Activated T-helper 1 cell treated with anti-CD3 and anti-CD28 coated beads, Interleukin-2, amount 50 U/mL, for 16 hours (primary cell): Measurements from ENCODE around the gene AGRN.
A peak's percentile ranks its signal among the peaks of the same experiment; 100 is the strongest.
"Not testable (repeated sequence)": the region's sequence is repeated elsewhere in the genome, so short reads cannot be mapped to it uniquely, and the experiment has no call there.

Experiments used
- DNase-seq, 2 donors: peaks; one replicate each; pipeline ENCODE4 v3.0.0-alpha.2; 2020; ENCODE audit warnings: low read depth in 1 of 2, low spot score in 1 of 2

The AGRN gene

DNA sequence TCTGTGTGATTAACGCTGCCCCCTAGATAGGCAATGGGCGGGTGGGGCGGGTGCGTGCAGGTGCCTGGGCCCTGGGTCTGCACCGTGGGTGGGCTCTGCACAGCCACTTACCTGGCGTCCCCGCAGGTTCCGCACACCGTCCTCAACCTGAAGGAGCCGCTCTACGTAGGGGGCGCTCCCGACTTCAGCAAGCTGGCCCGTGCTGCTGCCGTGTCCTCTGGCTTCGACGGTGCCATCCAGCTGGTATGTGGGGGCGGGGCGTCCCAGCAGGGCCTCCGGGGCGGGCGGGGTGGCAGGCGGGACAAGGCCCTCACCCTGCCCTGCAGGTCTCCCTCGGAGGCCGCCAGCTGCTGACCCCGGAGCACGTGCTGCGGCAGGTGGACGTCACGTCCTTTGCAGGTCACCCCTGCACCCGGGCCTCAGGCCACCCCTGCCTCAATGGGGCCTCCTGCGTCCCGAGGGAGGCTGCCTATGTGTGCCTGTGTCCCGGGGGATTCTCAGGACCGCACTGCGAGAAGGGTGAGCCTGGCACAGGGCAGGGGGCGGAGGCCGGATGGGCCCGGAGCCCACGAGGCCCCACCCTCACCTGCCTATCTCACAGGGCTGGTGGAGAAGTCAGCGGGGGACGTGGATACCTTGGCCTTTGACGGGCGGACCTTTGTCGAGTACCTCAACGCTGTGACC is 31.3 kb downstream of the AGRN start:
- no peak for DNase-seq

DNA sequence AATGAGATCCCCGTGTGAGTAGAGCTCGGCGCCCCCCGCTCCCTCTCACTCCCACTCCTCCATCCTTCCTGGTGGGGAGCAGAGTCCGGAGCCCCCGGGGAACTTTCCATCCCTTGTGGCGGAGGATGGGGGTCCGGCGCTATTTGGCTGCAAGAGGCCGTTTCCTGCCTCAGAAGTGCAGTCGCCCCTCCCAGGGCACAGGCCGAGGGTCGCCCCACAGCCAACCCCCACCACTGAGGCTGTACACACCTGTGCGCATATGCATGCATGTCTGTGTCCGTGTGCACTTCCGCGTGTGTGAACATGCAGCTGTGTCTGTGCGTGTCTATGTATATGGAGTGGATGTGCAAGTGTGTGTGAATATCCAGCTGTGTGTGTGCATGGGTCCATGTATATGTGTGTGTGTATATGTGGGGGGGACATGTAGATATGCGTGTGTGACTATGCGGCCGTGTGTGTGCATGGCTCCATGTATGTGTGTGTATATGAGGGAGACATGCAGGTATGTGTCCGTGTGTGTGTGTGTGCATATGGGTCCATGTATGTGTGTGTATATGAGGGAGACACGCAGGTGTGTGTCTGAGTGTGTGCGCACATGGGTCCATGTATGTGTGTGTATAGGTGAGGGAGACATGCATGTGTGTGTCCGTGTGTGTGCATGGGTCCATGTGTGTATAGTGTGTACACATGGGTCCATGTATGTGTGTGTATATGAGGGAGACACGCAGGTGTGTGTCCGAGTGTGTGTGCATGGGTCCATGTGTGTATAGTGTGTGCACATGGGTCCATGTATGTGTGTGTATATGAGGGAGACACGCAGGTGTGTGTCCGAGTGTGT is 32.3 kb downstream of the AGRN start:
- no peak for DNase-seq

DNA sequence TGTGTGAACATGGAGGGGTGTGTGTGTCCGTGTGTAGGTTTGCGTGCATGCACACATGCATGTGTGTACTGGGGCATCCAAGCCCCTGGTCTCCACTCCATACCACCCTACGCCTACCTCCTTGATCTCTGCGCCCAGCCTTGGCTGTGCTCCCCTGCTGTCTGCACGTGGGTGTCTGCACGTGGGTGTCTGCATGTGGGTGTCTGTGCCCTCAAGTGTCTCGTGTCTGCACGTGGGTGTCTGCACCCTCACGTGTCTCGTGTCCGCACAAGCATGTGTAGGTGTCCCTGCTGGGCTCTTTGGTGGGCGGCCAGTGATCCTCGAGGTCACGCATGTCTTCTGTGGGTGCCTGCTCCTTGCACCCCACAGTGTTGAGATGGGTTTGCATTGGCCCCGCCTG is 33.1 kb downstream of the AGRN start:
- no peak for DNase-seq

DNA sequence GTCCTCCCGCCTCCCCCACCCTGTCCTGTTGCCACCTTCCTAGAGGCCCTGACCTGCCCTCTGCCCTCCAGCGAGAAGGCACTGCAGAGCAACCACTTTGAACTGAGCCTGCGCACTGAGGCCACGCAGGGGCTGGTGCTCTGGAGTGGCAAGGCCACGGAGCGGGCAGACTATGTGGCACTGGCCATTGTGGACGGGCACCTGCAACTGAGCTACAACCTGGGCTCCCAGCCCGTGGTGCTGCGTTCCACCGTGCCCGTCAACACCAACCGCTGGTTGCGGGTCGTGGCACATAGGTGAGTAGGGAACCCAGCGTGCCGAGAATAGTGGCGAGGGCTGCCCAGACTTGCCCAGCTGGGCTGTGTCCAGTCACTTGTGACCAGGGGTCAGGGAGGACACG is 33.8 kb downstream of the AGRN start:
- no peak for DNase-seq

DNA sequence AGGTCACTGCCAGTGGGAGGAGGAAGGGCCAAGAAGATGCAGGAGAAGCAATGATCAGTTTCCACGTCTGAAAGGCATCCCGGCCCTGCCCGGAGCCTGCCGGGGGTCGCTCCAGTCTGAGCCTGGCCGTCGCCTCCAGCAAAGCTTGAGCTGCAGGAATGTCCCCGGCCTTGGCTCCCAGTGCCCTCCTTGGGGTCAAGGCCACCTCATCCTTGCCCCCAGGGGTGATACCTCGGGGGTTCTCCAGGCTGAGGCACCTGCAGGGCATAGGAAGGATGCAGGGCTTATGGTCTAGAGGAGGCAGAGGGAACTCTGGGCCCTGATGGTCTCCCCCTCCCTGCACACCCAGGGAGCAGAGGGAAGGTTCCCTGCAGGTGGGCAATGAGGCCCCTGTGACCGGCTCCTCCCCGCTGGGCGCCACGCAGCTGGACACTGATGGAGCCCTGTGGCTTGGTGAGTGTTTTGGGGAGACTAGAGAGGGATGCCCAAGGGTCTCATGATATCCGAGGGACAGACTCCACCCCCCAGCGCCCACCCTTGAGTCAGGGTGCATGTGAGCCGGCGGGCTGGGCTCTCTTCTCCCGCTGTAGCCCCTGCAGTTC is 34.3 kb downstream of the AGRN start:
- DNase-seq = no peak

DNA sequence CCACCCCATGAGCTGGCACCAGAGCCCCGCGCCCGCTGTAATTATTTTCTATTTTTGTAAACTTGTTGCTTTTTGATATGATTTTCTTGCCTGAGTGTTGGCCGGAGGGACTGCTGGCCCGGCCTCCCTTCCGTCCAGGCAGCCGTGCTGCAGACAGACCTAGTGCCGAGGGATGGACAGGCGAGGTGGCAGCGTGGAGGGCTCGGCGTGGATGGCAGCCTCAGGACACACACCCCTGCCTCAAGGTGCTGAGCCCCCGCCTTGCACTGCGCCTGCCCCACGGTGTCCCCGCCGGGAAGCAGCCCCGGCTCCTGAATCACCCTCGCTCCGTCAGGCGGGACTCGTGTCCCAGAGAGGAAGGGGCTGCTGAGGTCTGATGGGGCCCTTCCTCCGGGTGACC is 35.1 kb downstream of the AGRN start:
- no peak for DNase-seq

DNA sequence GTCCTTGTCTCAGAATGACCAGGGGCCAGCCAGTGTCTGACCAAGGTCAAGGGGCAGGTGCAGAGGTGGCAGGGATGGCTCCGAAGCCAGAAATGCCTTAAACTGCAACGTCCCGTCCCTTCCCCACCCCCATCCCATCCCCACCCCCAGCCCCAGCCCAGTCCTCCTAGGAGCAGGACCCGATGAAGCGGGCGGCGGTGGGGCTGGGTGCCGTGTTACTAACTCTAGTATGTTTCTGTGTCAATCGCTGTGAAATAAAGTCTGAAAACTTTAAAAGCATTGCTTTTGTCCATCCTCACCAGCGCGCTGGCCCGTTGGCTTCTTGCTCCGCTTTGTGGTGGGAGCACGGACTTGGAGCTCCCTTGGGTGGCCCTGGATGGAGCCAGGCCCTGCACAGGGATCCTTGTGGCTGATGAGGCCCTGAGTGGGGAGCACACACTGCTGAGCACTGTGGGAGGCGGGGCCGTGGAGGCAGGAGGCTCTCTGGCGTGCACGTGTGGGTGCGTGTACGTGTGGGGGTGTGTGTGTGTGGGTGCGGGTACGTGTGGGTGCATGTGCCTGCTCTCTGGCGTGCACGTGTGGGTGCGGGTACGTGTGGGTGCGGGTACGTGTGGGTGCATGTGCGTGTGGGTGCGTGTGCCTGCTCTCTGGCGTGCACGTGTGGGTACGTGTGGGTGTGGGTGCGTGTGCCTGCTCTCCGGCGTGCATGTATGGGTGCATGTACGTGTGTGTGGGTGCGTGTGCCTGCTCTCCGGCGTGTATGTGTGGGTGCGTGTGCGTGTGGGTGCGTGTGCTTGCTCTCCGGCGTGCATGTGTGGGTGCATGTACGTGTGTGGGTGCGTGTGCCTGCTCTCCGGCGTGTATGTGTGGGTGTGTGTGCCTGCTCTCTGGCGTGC is 36.2 kb downstream of the AGRN start:
- DNase-seq = no peak

DNA sequence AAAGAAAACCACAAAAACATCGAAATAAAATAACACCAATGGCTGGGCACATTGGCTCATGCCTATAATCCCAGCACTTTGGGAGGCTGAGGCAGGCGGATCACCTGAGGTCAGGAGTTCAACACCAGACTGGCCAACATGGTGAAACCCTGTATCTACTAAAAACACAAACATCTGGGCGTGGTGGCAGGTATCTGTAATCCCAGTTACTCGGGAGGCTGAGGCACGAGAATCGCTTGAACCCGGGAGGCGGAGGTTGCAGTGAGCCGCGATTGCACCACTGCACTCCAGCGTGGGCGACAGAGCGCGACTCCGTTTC is 37.8 kb downstream of the AGRN start:
- not testable (repeated sequence) for DNase-seq

DNA sequence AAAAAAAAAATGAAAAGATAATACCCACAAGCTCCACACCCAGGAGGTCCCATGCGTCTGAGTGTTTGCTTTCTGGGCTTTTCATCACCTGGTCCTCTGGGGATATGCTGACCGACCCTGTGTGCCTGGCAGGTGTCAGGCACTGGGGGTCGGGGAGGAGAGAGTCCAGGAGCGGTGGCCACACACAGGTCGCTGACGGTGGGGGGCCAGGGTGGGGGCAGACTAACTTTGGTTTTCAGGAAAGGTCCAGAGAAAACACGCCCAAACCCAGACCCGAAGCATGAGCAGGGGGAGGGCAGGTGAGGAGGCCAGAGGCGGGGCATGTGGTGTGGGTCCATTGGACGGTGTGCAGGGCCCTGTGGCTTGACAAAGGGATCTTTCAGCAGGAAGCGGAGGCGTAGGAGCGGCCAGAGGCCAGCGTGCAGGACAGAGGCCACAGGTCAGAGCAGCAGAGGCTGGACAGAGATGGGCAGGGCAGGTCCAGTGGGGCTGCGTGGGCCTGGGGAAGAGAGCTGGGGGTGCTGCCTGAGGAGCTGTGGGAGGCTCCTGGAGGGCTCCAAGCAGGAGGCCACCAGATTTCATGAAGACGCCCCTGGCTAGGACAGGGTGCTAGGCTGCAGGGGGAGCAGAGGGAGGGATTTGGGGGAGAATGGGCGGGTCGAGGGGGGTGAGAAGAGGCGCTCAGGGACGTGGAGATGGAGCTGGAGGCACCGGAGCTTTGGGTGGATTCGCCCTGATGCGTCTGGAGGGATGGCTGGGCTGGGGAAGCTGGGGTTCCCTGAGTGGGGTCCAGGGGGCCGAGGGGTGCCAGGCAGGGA is 38.4 kb downstream of the AGRN start:
- DNase-seq = no peak

DNA sequence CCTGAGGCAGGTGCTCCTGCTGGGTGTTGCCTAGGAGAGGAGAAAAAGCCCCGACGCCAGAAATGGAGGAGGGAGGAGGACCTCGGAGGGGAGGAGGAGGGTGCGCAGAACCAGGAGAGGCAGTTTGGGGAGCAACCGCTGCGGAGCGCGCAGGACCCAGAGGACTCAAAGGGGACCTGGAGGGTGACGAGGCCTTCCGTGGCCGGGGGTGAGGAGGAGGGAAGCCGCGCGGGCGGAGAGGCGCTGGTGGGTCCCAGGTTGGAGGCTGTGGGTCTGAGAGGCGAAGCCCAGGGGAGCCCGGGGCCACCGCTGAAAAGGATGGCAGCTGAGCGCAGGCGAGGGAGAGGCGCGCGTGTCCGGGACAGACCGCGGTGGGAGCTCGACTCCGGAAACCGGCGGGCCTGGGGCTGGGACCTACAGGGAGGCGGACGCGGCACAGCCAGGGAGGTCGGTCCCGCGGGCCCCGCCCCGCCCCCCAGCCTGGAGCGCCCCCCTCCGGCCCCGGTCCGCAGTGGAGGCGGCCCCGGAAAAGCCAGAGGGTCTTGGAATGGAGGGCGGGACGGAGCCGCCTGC is 39.1 kb downstream of the AGRN start:
- no peak for DNase-seq

DNA sequence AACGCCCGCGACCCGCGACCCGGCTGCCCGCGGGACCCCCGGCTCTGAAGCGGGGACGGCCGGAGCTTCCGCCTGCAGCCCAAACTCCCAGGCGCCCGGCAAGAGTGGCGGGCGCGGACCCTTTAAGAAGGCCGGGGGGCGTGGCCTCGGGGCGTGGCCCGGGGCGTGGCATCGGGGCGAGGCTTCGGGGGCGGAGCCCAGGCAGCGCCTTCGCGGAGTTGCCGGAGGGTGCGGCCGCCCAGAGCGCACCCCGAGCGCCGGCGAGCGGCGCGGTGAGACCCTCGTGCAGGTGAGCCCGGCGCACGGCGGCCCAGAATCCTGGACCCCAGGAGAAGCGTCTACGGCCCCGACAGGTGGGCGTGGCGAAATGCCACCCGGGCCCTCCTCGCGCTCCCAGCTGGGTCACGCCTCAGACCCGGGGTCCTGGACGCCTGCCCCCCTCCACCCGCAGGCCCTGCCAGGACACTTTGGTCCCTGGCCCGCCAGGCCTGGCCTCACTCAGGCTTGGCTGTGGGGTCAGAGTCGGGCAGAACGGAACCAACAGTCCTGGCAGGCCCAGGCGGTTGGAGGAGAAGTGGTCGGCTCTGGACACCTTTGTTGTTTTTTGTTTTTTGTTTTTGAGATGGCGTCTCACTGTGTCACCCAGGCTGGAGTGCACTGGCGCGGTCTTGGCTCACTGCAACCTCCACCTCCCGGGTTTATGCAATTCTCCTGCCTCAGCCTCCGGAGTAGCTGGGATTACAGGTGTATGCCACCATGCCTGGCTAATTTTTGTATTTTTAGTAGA is 39.8 kb downstream of the AGRN start:
- peak; percentile 81 to 87 for DNase-seq

DNA sequence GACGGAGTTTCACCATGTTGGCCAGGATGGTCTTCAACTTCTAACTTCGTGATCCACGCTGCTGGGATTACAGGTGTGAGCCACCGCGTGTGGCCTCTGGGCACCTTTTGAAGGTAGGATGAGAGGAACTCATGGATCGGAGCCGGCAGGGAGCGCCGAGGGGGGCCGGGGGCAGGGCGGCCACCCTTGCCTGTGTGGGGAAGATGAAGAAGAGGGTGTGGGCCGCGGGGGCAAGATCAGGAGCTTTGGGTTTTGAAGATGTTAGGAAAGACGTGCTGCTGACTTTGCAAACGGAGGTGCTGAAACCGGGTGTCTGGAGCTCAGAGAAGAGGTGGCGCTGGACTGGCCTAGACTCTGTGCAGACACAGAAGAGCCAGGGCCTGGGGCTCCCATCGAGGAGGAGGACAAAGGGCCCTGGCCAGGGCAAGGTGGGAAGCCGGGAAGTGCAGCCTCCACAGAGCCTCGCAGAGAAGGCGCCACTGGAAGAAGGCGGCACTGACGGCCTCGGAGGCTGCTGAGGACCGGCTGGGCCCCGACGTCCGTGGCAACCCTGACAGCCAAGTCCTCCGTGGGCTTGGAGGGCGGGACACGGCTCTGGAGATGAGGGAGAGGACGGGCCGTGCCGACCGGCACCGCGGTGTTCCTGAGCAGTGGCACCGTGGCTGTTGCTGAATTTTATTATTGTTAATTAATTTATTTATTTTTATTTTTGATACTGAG is 40.5 kb downstream of the AGRN start:
- no peak for DNase-seq

DNA sequence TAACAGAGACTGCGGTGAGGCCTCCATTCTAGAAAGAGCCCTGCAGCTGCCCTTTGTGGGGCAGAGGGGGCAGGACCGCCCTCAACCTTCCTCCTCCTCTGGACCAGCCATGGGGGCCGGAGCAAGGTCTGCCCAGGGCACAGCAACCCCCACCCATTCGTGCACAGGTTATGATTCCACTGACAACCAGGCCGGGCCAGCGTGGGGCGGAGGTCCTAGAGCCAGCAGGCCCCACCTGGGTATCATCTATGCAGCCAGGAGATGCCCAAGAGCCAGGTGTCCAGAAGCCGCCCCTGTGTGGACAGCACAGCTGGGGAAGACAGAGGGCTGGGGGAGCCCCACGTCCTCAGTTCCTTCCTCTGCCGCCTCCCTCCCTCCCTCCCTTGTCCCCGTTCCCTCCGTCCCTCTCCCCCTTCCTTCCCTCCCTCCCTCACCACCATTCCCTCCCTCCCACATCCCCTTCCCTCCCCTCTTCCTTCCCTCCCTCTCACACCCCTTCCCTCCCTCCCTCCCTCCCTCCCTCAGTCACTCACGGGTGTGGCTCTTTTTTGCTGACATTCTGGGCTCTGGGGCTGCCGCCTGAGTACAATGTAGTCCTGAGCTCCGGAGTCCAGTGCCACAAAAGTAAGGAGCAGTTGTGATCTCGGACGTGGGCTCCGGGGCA is 41.9 kb downstream of the AGRN start:
- no peak for DNase-seq

DNA sequence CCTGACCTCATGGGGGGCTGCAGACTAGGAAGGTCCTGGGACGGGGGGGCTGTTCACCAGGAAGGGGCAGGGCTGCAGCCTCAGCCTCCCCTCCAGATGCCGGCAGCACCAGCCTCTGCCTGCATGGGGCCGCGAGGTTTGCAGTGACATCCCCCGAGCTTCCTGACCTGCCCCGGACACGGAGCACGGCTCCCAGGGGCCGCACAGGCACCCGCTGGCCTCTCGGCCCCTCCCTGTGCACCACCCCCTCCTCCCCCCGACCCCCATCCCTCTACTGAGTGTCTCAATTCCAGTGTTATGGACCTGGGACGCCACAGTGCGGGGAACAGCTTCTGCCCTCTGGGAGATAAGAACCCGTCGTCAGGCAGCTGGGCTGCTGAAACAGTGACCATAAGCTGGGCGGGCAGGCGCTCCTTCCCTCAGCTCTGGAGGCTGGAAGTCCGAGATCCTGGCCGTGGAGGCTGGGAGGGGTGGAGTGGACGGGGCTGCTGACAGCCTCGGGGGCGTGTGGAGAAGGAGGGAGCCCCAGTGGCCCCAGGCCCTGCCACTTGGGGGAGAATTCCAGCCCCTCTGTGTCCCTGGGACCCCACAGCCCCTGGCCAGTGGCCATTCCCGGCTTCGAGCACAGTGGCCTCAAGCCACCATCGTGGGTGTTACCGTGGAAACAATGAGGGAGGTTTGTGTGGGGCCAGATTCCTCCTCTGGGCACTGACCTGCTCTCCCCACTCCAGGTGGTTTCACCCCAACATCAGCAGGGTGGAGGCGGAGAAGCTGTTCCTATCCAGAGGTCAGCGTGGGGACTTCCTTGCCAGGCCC is 42.6 kb downstream of the AGRN start:
- DNase-seq = no peak

DNA sequence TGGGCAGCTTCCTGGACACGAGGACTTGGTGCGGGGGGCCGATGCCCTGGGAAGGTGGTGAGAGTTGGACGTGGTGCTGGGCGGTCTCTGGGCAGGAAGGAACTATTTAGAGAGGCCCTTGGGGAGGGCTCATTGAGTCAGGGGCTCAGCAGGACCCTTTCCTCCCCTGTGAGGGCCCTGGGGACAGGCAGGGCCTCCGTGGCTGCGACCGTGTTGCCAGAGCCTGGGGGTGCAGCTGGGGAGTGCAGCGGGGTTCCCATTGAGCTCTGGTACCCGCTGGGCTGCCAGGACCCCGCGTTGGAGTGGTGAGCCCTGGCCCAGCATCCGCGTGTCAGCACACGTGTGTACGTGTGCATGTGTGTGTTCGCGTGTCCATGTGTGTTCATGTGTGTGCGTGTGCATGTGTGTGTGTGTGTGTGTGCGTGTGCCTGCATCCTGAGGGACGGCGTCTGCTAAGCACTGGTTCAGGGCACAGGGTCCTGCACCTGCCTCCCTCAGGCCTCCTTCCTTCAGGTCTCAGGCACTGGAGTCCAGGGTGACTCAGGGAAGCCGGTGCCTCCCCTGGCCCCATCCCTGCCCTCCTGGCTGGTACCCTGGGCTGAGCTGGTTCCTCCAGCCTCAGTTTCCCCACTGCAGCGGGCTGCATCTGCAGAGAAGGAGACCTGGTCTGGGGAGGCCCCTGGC is 43.5 kb downstream of the AGRN start:
- no peak for DNase-seq

DNA sequence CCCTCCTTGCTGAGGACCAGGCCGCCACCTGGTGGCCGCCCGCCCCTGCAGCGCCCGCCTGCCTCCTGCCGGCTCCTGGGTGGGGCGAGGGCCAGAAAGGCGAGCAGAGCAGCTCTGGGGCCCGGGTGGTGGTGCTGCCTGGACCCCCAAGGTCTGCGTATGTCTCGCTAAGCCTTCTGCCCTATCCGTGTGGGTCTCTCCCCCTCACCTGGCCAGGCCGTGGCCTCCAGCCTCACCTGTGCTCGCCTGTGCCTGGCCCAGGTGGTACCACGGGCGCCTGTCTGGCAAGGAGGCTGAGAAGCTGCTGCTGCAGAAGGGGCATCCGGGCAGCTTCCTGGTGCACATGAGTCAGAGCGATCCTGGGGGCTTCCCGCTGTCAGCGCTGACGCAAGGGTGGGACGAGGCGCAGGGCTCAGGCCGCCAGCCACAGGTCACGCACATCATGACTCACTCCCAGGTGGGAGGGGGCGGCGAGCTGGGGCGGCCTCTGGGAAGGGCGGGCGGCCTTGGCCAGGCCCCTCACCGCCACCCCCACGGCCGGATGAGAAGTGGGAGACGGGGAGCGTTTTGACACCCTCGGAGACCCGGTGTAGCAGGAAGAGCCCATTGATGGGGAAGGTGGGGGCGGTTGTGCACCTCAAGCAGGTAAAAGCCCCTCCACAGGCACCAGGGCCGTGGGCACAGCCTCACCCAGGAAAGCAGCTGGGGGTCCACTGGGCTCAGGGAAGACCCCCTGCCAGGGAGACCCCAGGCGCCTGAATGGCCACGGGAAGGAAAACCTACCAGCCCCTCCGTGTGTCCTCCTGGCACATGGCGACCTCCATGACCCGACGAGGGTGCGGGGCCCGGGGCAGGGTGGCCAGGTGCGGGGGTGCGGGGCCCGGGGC is 44.3 kb downstream of the AGRN start:
- peak; percentile 40 to 82 for DNase-seq
